Measurements from ENCODE around the gene MFSD1.
A peak's percentile ranks its signal among the peaks of the same experiment; 100 is the strongest.
"Not testable (repeated sequence)": the region's sequence is repeated elsewhere in the genome, so short reads cannot be mapped to it uniquely, and the experiment has no call there.

Gene MFSD1

DNA sequence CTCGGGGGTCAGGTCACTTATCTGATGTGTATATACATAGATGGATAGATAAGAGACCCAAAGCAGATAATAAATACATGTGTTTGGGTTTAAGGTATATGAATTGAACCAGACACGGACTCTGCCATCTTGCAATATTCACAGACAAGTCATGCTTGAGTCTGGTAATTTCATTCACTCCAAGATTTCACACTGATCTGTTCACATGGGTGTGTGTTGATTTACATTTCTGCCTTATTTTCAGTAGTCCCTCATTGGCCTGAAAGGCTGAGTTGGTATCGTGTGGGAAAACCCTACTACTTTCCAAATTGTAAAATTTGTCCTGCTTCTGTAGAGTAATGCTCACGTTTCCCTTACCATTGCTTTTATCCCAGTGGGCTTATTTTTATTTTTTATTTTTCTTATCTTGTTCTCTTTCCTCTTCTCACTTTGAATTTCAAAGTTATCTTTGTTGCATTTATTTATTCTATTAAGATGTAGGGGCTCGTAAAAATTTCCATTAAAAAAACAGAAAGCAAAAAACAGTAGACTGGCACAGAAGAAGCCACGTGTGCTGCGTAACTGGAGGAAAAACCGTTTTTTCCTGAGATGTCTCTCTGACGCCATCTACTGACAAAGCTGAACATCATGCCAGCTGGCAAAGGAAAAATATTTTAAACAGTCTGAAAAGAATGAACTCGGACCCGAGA is 10.8 kb upstream of the MFSD1 start:
- Histone ChIP-seq H3K27ac (ENCODE audit: low read length) (no peak overlapping the region), H3K9me3 (ENCODE audit: control insufficient read depth, insufficient read depth, low read length) (no peaks in the 10 kb centered on the region; the same call in 1 of the 2 replicates), H3K4me3 (ENCODE audit: low read length) (no peak overlapping the region), H3K4me1 (ENCODE audit: control insufficient read depth, insufficient read depth, low read length) (no peaks in the 10 kb centered on the region), H3K36me3 (ENCODE audit: control insufficient read depth, insufficient read depth, low read length) (no peaks in the 10 kb centered on the region), H3K27me3 (ENCODE audit: control insufficient read depth, insufficient read depth, low read length) (no peaks in the 10 kb centered on the region)
- no peak for DNase-seq (ENCODE audit: low read depth, low spot score)
- whole genome bisulfite sequencing (ENCODE audit: insufficient coverage, insufficient read length): no CpG with 5 or more reads among the region's 11 CpGs

DNA sequence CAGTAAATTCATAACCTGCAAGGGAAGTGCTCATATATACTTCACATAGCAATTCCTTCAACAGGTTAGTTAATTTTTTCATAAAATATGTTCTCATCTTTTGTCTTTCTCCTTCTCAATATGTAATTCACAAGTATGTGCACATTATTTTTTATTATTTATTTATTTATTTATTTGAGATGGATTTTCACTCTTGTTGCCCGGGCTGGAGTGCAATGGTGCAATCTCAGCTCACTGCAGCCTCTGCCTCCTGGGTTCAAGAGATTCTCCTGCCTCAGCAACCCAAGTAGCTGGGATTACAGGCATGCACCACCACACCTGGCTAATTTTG is 10.3 kb upstream of the MFSD1 start:
- not testable (repeated sequence) for H3K4me3 ChIP-seq (ENCODE audit: low read length); H3K27me3 ChIP-seq (ENCODE audit: control insufficient read depth, insufficient read depth, low read length)
- no CpG with 5 or more reads among the region's 1 CpG for WGBS (ENCODE audit: insufficient coverage, insufficient read length)

DNA sequence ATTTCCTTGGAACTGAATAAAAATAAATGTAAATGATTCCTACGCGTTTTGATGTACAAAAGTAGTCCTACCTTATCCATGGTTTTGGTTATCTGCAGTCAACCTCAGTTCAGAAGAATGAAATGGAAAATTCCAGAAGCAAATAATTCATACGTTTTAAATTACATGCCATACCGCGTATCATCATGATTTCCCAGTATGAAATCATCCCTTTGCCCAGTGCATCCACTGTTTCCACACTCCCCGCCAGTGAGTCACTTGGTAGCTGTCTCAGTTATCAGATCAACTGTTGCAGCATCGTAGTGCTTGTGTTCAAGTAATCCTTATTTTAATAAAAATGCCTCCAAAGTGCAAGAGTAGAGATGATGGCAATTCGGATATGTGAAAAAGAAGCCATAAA is 9.1 kb upstream of the MFSD1 start:
- Histone ChIP-seq H3K27ac (ENCODE audit: low read length) (no peak overlapping the region), H3K4me1 (ENCODE audit: control insufficient read depth, insufficient read depth, low read length) (no peaks in the 10 kb centered on the region), H3K36me3 (ENCODE audit: control insufficient read depth, insufficient read depth, low read length) (no peaks in the 10 kb centered on the region), H3K27me3 (ENCODE audit: control insufficient read depth, insufficient read depth, low read length) (no peaks in the 10 kb centered on the region), H3K9me3 (ENCODE audit: control insufficient read depth, insufficient read depth, low read length) (no peaks in the 10 kb centered on the region; the same call in 1 of the 2 replicates), H3K4me3 (ENCODE audit: low read length) (no peak overlapping the region)
- DNase-seq (ENCODE audit: low read depth, low spot score): no peak
- WGBS (ENCODE audit: insufficient coverage, insufficient read length): no CpG with 5 or more reads among the region's 8 CpGs

More for the DNA sequence above, 10.3 kb upstream of the MFSD1 start:
- not testable (repeated sequence) for H3K36me3 ChIP-seq (ENCODE audit: control insufficient read depth, insufficient read depth, low read length); H3K9me3 ChIP-seq (ENCODE audit: control insufficient read depth, insufficient read depth, low read length); DNase-seq (ENCODE audit: low read depth, low spot score); H3K27ac ChIP-seq (ENCODE audit: low read length); H3K4me1 ChIP-seq (ENCODE audit: control insufficient read depth, insufficient read depth, low read length)

DNA sequence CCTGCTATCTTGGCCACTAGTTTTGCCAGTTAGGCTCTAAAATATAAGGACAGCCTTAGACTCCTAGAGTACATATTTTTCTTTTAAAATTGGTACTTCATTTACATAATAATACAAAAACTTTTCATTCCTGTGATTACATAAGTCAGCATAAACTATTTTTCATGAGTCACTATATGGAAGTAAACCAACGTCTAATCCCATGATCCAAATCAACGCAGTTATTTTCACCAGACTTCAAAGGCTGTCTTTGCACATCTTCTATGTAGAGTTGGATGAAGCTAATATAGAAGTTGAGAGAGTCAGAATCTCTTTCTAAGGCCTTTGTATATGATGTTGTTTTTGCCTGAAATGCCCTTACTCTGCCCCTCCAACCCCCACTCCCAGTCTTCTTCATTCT is 7.6 kb upstream of the MFSD1 start:
- Histone ChIP-seq H3K4me1 (ENCODE audit: control insufficient read depth, insufficient read depth, low read length) (no peaks in the 10 kb centered on the region), H3K9me3 (ENCODE audit: control insufficient read depth, insufficient read depth, low read length) (no peaks in the 10 kb centered on the region; the same call in 1 of the 2 replicates), H3K4me3 (ENCODE audit: low read length) (no peak overlapping the region), H3K36me3 (ENCODE audit: control insufficient read depth, insufficient read depth, low read length) (no peaks in the 10 kb centered on the region), H3K27me3 (ENCODE audit: control insufficient read depth, insufficient read depth, low read length) (no peaks in the 10 kb centered on the region), H3K27ac (ENCODE audit: low read length) (no peak overlapping the region)
- DNase-seq (ENCODE audit: low read depth, low spot score): no peak
- no CpG with 5 or more reads among the region's 2 CpGs for WGBS (ENCODE audit: insufficient coverage, insufficient read length)

DNA sequence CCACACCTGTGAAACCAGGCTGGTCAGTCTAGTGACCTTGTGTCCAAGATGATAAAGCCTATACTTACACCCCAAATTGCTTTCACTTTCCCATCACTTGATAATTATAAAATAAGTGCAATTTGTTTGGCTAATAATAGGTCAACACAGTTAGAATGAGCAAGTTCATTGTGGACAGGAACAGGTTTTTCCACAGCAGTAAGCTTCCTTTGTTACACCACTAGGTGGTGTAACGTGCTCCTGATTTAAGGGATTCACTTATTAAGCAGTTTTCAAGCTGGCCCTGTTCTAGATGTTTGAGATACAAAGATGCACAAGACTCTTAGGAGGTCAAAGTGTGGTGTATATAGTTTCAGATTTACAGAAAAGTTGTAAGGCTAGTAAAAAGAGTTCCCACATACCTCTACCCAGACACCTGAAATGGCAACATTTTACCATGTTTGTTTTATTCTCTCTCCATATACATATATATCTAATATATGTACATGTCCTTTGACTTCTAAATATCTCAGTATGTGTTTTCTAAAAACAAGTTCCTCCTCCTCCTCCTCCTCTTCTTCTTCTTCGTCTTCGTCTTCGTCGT is 6.8 kb upstream of the MFSD1 start:
- Histone ChIP-seq H3K27me3 (ENCODE audit: control insufficient read depth, insufficient read depth, low read length) (no peaks in the 10 kb centered on the region), H3K36me3 (ENCODE audit: control insufficient read depth, insufficient read depth, low read length) (no peaks in the 10 kb centered on the region), H3K4me1 (ENCODE audit: control insufficient read depth, insufficient read depth, low read length) (no peaks in the 10 kb centered on the region), H3K9me3 (ENCODE audit: control insufficient read depth, insufficient read depth, low read length) (no peaks in the 10 kb centered on the region; the same call in 1 of the 2 replicates), H3K27ac (ENCODE audit: low read length) (no peak overlapping the region), H3K4me3 (ENCODE audit: low read length) (no peak overlapping the region)
- DNase-seq (ENCODE audit: low read depth, low spot score): no peak
- 100% methylated on average over 3 of the region's 5 CpGs for WGBS (ENCODE audit: insufficient coverage, insufficient read length)

DNA sequence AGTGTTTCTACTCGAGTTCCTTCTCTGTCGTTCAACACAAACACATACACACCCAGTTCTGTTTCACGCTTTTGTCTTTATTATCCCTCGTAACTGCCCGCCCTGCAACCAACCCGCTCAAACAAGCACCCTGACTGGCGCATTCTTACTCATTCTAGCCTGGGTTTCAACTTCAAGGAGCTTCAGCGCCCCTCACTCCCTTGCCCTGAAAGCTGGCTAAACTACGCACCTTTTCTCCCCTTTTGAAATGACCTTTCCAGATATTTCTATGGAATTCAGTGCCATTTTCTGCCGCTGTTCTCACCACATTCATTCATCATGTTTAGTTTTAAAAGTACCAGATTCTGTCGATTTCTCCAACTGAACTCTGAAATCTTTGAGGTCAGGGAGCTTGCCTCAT is 653 bp upstream of the MFSD1 start:
- Histone ChIP-seq H3K36me3 (ENCODE audit: control insufficient read depth, insufficient read depth, low read length) (no peaks in the 10 kb centered on the region), H3K9me3 (ENCODE audit: control insufficient read depth, insufficient read depth, low read length) (no peaks in the 10 kb centered on the region), H3K4me3 (ENCODE audit: low read length) (peak overlapping the region; percentile 90; the same call in 1 of the 2 replicates), H3K4me1 (ENCODE audit: control insufficient read depth, insufficient read depth, low read length) (no peaks in the 10 kb centered on the region), H3K27me3 (ENCODE audit: control insufficient read depth, insufficient read depth, low read length) (peaks cover 10% of the 10 kb centered on the region; the same call in 1 of the 2 replicates), H3K27ac (ENCODE audit: low read length) (no peak overlapping the region)
- no peak for DNase-seq (ENCODE audit: low read depth, low spot score)
- no CpG with 5 or more reads among the region's 11 CpGs for WGBS (ENCODE audit: insufficient coverage, insufficient read length)

DNA sequence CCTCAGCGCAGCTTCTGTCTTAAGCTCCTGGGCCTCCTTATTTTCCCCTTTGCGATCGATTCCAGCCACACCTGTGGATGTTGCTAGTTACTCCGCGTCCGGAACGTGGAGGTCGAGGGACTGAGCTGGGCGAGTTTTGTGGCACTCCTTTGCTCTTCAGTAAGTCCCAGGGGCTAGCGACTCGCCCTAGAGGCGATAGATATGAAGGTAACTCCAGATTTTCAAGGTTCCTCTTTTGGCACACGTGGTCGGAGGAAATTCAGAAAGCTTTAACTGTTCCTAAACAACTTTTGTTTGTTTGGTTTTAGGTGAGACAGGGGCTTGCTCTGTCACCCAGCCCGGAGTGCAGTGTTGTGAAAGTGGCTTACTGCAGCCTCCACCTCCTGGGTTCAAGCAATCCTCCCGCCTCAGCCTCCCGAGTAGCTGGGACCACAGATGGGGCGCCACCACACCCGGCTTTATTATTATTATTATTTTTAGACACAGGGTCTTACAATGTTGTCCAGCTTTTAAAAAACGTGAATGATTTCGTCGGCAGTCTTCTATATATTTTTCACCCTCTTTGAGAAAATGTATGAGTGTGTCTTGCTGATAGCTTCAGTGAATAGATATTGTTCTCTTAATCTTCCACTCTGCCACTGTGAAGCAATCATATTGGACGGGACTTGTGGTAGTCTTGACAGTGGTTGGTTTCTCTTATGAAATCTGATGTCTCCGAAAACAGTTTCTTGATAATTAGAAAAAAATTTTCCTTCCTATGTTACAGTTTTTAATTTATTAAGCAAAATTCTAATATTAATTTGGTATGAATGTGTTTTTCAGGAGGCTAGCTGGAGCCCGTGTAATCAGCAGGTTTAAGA is 785 bp downstream of the MFSD1 start:
- no peak overlapping the region for H3K27ac ChIP-seq (ENCODE audit: low read length)
- H3K4me3 ChIP-seq (ENCODE audit: low read length): peak overlapping the region; percentile 90; the same call in 1 of the 2 replicates
- no peaks in the 10 kb centered on the region for H3K36me3 ChIP-seq (ENCODE audit: control insufficient read depth, insufficient read depth, low read length)
- no peaks in the 10 kb centered on the region for H3K9me3 ChIP-seq (ENCODE audit: control insufficient read depth, insufficient read depth, low read length)
- H3K27me3 ChIP-seq (ENCODE audit: control insufficient read depth, insufficient read depth, low read length): peaks cover 10% of the 10 kb centered on the region; the same call in 1 of the 2 replicates
- no CpG with 5 or more reads among the region's 25 CpGs for WGBS (ENCODE audit: insufficient coverage, insufficient read length)
- no peak for DNase-seq (ENCODE audit: low read depth, low spot score)
- H3K4me1 ChIP-seq (ENCODE audit: control insufficient read depth, insufficient read depth, low read length): no peaks in the 10 kb centered on the region

DNA sequence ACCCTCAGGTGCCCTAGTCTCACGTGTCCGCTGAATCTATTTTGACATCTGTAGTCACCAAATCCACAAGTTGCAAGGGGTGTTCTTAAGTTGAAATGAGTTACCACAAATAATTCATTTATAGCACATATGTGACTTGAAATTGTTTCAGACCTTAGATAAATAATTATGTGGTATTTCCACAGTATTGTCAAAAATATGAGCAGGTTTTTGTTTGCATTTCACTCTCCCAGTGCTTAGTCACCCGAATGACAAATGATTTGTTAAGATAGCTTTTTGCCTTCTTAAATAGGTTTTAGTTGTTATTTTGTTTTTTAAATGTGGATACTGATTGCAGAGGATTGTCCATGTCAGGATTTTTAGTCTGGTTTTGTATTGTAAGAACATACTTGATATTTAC is 2.6 kb downstream of the MFSD1 start:
- Histone ChIP-seq H3K36me3 (ENCODE audit: control insufficient read depth, insufficient read depth, low read length) (no peaks in the 10 kb centered on the region), H3K4me3 (ENCODE audit: low read length) (no peak overlapping the region), H3K9me3 (ENCODE audit: control insufficient read depth, insufficient read depth, low read length) (no peaks in the 10 kb centered on the region), H3K4me1 (ENCODE audit: control insufficient read depth, insufficient read depth, low read length) (no peaks in the 10 kb centered on the region), H3K27me3 (ENCODE audit: control insufficient read depth, insufficient read depth, low read length) (peaks cover 10% of the 10 kb centered on the region; the same call in 1 of the 2 replicates), H3K27ac (ENCODE audit: low read length) (no peak overlapping the region)
- no CpG with 5 or more reads among the region's 3 CpGs for WGBS (ENCODE audit: insufficient coverage, insufficient read length)
- no peak for DNase-seq (ENCODE audit: low read depth, low spot score)

DNA sequence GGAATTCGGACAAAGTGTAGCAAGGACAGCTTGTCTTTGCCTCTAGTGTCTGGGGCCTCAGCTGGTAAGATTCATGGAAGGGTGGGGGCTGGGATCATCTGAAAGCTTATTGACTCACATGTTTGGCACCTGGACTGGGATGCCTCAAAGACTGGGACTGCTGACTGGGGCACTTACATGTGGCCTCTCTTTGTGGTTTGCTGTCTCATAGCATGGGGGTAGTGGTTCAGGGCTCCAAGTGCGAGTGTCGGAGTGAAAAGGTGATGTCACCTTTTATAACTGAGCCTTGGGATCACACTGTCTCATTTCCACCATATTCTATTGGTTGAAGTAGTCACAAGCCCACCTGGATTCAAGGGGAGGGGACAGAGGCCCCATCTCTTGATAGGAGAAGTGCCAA is 6.8 kb downstream of the MFSD1 start:
- no peak for DNase-seq (ENCODE audit: low read depth, low spot score)
- no peaks in the 10 kb centered on the region for H3K36me3 ChIP-seq (ENCODE audit: control insufficient read depth, insufficient read depth, low read length)
- no peaks in the 10 kb centered on the region for H3K27me3 ChIP-seq (ENCODE audit: control insufficient read depth, insufficient read depth, low read length)
- H3K9me3 ChIP-seq (ENCODE audit: control insufficient read depth, insufficient read depth, low read length): no peaks in the 10 kb centered on the region
- H3K4me1 ChIP-seq (ENCODE audit: control insufficient read depth, insufficient read depth, low read length): no peaks in the 10 kb centered on the region
- WGBS (ENCODE audit: insufficient coverage, insufficient read length): no CpG with 5 or more reads among the region's 3 CpGs
- H3K27ac ChIP-seq (ENCODE audit: low read length): no peak overlapping the region
- no peak overlapping the region for H3K4me3 ChIP-seq (ENCODE audit: low read length)

DNA sequence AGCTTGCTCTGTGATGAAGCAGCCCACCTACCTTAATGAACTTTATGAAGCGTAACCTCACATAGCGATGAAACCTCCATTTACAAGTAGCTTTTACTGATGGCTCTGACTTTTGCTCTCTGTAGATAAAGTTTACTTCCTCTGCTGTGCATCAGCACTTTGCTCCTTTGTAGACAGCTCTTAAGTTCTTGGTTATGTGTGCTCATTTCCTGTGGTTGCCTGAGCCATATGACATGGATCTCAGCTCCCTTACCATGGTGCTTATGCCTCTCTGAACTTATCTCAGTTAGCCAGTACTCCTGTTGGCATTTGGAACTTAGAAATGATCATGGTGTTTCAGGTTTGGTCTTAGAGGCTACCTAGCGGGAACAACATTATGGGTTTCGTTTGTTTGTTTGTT is 7.8 kb downstream of the MFSD1 start:
- Histone ChIP-seq H3K36me3 (ENCODE audit: control insufficient read depth, insufficient read depth, low read length) (no peaks in the 10 kb centered on the region), H3K27me3 (ENCODE audit: control insufficient read depth, insufficient read depth, low read length) (no peaks in the 10 kb centered on the region), H3K4me3 (ENCODE audit: low read length) (no peak overlapping the region), H3K9me3 (ENCODE audit: control insufficient read depth, insufficient read depth, low read length) (no peaks in the 10 kb centered on the region), H3K4me1 (ENCODE audit: control insufficient read depth, insufficient read depth, low read length) (no peaks in the 10 kb centered on the region), H3K27ac (ENCODE audit: low read length) (no peak overlapping the region)
- WGBS (ENCODE audit: insufficient coverage, insufficient read length): no CpG with 5 or more reads among the region's 4 CpGs
- DNase-seq (ENCODE audit: low read depth, low spot score): no peak

Data from iPS DF 6.9 (cell line).